ENCODE measurements around the gene TMEM233. TPM values are rescaled to one million over a fixed set of nuclear protein-coding genes. Genes with fewer than 3 reads are reported as not detected.
A peak's percentile ranks its signal among the peaks of the same experiment; 100 is the strongest.

Gene TMEM233
- total RNA-seq: 1 to 10 TPM in 1 of 9 donors, under 1 TPM in 7, not detected in 1; 0.07 to 1.3 (median 0.31) TPM
- polyA plus RNA-seq: under 1 TPM; 0.08 to 0.25 TPM
- long read RNA-seq, donor 1: 0 reads
- long read RNA-seq, donor 2, partial matches to known transcripts: 0 of 2 reads
- long read RNA-seq, donor 2, other reads (novel, unspliced or antisense): 1 of 2 reads
- long read RNA-seq, donor 3, partial matches to known transcripts: 0 of 3 reads
- long read RNA-seq, donor 3, other reads (novel, unspliced or antisense): 3 of 3 reads

DNA sequence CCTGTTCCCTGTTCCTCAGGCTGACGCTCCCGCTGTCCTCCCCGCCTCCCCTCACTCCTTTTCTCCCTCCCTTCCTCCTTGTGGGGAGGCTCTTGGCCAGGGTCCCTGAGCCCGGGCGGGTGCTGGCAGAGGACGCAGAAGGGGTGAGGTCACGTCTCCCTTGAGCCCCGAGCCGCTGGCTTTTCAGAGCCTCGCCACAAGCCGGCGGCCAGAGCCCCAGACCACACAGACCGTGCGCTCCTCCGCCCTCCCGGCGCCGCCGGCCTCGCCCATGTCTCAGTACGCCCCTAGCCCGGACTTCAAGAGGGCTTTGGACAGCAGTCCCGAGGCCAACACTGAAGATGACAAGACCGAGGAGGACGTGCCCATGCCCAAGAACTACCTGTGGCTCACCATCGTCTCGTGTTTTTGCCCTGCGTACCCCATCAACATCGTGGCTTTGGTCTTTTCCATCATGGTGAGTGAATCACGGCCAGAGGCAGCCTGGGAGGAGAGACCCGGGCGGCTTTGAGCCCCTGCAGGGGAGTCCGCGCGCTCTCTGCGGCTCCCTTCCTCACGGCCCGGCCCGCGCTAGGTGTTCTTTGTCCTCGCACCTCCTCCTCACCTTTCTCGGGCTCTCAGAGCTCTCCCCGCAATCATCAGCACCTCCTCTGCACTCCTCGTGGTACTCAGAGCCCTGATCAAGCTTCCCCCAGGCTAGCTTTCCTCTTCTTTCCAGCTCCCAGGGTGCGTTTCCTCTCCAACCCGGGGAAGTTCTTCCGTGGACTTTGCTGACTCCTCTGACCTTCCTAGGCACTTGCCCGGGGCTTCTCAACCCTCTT, at the start of gene TMEM233:
Gene TMEM233 (plus strand): TSS at position 197 of the 821 bp plus-strand sequence. CDS start 75 bp downstream, at position 272.
- peak within 1 kb of the TSS in 9 of 12 donors; percentile 18 to 85 (median 67) for H3K27ac ChIP-seq
- H3K4me1 ChIP-seq: peaks cover 0 to 20% (median 10%) of the 10 kb centered on the region in 12 donors
- DNase-seq (peak in 3 of 5 donors; percentile 25 to 34 (median 26)), ATAC-seq (peak in 3 of 4 donors; percentile 24 to 58 (median 54))
- H3K36me3 ChIP-seq: no peaks in the 10 kb centered on the region
- WGBS, 4 donors: 0 to 1% (median 1%) methylated on average over 44 to 48 of the region's 48 CpGs
- peak within 1 kb of the TSS; percentile 11 to 69 (median 56) for H3K4me3 ChIP-seq
- no peaks in the 10 kb centered on the region for H3K9me3 ChIP-seq
- intact Hi-C loops (cut with DNase I): loop anchor here in 2 of 10 donors (10.0 kb wide), 1 partner anchor 51 kb away; no protein-coding TSS in a partner anchor
- TF ChIP-seq CTCF (IDR thresholded peaks at IDR 0.05) (no peak), POLR2A (IDR thresholded peaks at IDR 0.05) (no peak)
- peaks cover 0 to 55% (median 22%) of the 10 kb centered on the region in 9 donors for H3K27me3 ChIP-seq

DNA sequence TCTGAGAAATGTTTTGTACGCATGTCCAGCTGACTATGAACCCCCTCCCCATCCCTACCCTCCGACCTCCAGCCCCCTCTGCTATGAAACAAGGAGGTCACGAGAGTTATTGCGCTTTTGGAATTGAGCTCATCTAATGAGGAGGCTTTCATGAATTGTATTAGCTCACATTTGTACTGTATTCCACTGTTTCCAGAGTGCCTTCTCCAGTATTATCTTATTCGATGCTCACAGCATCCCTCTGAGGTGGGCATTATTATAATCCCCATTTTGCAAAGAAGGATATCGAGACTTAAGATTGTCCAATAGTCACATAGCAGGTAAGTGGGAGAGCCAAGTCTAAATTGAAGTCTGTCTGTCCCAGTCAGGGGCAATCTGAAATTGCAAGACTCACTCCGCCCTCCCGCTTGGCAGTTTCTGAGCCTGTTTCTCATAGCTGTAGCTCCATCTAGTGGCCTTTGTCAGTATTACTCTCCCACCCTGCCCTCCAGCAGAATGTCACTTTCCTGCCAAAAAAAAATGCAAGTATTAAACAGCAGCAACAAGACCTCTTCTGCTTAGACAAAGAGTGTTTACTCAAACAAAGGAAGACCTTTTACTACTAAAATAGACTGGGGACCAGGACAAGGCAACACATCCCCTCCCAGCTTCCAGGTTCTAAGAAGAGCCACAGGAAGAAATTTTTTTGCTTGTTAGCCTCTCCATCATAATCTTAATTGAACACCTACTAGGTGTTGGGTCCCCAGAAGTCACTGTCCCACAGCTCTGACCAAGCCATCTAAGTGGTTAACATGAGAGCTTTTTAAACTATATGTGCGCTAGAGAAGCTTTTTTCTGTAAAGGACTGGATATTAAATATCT, 48.6 kb upstream of the TMEM233 start:
- no peaks in the 10 kb centered on the region for H3K9me3 ChIP-seq
- WGBS, 4 donors: 45 to 57% (median 51%) methylated on average over 9 of the region's 9 CpGs
- H3K36me3 ChIP-seq: no peaks in the 10 kb centered on the region
- TF ChIP-seq CTCF (IDR thresholded peaks at IDR 0.05) (peak; percentile 78 to 91 (median 88)), POLR2A (IDR thresholded peaks at IDR 0.05) (no peak)
- ATAC-seq (peak in 3 of 4 donors; percentile 50 to 62 (median 62)), DNase-seq (peak in 4 of 5 donors; percentile 41 to 65 (median 56))
- H3K27ac ChIP-seq: no peak overlapping the region
- no peak overlapping the region for H3K4me3 ChIP-seq
- intact Hi-C loops (cut with DNase I): loop anchor here (1.0 to 10.0 kb wide), 16 partner anchors 98 to 1140 kb away; partner anchors contain the start of gene SRRM4 (in 2 of the 10)
- no peaks in the 10 kb centered on the region for H3K4me1 ChIP-seq
- peaks cover 0 to 4% (median 0%) of the 10 kb centered on the region in 9 donors for H3K27me3 ChIP-seq

DNA sequence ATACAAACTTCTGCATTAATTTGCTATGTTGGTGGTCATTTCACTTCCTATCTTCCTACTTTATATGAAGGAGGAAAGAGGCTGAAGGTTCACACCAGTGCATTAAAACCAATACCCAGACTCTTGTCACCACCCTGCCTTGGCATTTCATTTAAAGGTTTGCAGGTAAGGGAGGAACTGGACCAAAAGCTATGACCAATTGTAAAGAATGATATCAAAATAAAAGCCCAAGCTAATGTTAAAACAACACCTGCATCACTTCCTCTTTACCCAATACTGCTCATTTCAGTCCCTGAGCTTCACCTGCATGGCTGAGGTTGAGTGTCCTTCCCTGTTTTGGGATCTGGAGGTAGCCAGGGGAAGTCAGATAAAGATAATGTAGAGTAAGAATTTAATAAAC, 47.2 kb upstream of the TMEM233 start:
- Histone ChIP-seq H3K36me3 (no peaks in the 10 kb centered on the region), H3K9me3 (no peaks in the 10 kb centered on the region), H3K27ac (no peak overlapping the region), H3K4me3 (no peak overlapping the region), H3K4me1 (no peaks in the 10 kb centered on the region), H3K27me3 (peaks cover 0 to 4% (median 0%) of the 10 kb centered on the region in 9 donors)
- TF ChIP-seq POLR2A (IDR thresholded peaks at IDR 0.05) (no peak), CTCF (IDR thresholded peaks at IDR 0.05) (no peak)
- intact Hi-C loops (cut with DNase I): loop anchor here in 9 of 10 donors (5.0 to 10.0 kb wide), 11 partner anchors 99 to 1142 kb away; partner anchors contain the start of gene SRRM4 (in 2 of the 9)
- DNase-seq (no peak), ATAC-seq (no peak)

All from heart left ventricle (tissue), 16 donors.